Fibroblast of gingiva (primary cell): ENCODE data around the gene SNRPB2.

Experiments used
- DNase-seq: peaks from one replicate; pipeline ENCODE4 v3.0.0-alpha.2; 2011; ENCODE audit warnings: low read depth

SNRPB2 gene

GRCh38 chr20:16729565-16730460, at the start of gene SNRPB2:
SNRPB2 (plus strand) TSS chr20:16730026; CDS start chr20:16731703, 1,677 bp downstream.
- DNase-seq, result peak; percentile 96

GRCh38 chr20:16684416-16684815, 45.4 kb upstream of the SNRPB2 start:
- DNase-seq, result no peak

GRCh38 chr20:16689906-16690305, 39.9 kb upstream of the SNRPB2 start:
- DNase-seq, result no peak

GRCh38 chr20:16691381-16691780, 38.4 kb upstream of the SNRPB2 start:
- DNase-seq, result no peak

GRCh38 chr20:16692009-16692408, 37.8 kb upstream of the SNRPB2 start:
- no peak for DNase-seq

- no peak for DNase-seq
These were observed 37.4 kb upstream of the SNRPB2 start for GRCh38 chr20:16692442-16692841.

- no peak for DNase-seq
These were observed 36.5 kb upstream of the SNRPB2 start for GRCh38 chr20:16693278-16693677.

GRCh38 chr20:16694161-16694560, 35.7 kb upstream of the SNRPB2 start:
- no peak for DNase-seq

GRCh38 chr20:16695628-16696027, 34.2 kb upstream of the SNRPB2 start:
- no peak for DNase-seq

GRCh38 chr20:16699293-16699692, 30.5 kb upstream of the SNRPB2 start:
- no peak for DNase-seq

GRCh38 chr20:16701296-16701695, 28.5 kb upstream of the SNRPB2 start:
- no peak for DNase-seq

GRCh38 chr20:16703570-16703969, 26.3 kb upstream of the SNRPB2 start:
- no peak for DNase-seq

- DNase-seq, result no peak
These were observed 22.2 kb upstream of the SNRPB2 start for GRCh38 chr20:16707674-16708073.

- no peak for DNase-seq
These were observed 21.2 kb upstream of the SNRPB2 start for GRCh38 chr20:16708602-16709001.

GRCh38 chr20:16709017-16709416, 20.8 kb upstream of the SNRPB2 start:
- DNase-seq, result no peak

- DNase-seq, result no peak
These were observed 19.0 kb upstream of the SNRPB2 start for GRCh38 chr20:16710781-16711180.

- no peak for DNase-seq
These were observed 18.1 kb upstream of the SNRPB2 start for GRCh38 chr20:16711661-16712258.

GRCh38 chr20:16712511-16712947, 17.3 kb upstream of the SNRPB2 start:
- no peak for DNase-seq

GRCh38 chr20:16713066-16713465, 16.8 kb upstream of the SNRPB2 start:
- DNase-seq, result no peak

- no peak for DNase-seq
These were observed 15.6 kb upstream of the SNRPB2 start for GRCh38 chr20:16714242-16714641.

GRCh38 chr20:16714751-16715150, 15.1 kb upstream of the SNRPB2 start:
- DNase-seq, result no peak

- no peak for DNase-seq
These were observed 10.4 kb upstream of the SNRPB2 start for GRCh38 chr20:16719421-16719820.

- no peak for DNase-seq
These were observed 746 bp upstream of the SNRPB2 start for GRCh38 chr20:16729080-16729479.
